Ramos (cell line): Measurements from ENCODE around the gene ZNF595.
"Not testable (repeated sequence)": the region's sequence is repeated elsewhere in the genome, so short reads cannot be mapped to it uniquely, and the experiment has no call there.

Experiments
- in situ Hi-C: fragments of 300-500 bp; cut with MboI; formaldehyde crosslinking; loops from one replicate; pipeline ENCODE4 v1.14.3; 2022; ENCODE audit warnings: low sequenced_read_pairs; ENCODE audit not compliant: unreplicated experiment

Gene ZNF595

DNA sequence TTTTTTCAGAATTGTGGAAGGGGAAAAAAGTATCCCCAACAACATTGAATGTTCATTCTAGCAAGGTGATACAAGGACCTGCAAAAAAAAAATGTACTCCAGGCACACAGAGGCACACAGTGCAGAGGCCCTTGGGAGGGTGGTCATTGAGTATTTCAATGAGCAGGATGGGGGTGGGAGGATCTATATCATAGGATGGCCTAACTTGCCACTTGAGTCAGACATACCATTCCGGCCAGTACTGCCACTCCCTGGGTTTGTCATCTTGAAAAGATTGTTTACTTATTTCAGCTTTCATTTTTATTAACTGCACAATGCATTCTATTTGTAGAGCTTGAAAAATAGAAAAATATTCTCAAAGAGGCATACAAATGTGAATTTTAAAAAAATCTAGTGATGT, 18.7 kb downstream of the ZNF595 start:
- in situ Hi-C loops, result no loop called here

DNA sequence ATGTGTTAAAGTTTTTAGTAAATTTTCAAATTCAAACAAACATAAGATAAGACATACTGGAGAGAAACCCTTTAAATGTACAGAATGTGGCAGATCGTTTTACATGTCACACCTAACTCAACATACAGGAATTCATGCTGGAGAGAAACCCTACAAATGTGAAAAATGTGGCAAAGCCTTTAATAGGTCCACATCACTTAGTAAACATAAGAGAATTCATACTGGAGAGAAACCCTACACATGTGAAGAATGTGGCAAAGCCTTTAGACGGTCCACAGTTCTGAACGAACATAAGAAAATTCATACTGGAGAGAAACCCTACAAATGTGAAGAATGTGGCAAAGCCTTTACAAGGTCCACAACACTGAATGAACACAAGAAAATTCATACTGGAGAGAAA, 32.8 kb downstream of the ZNF595 start:
- in situ Hi-C loops, result no loop called here

DNA sequence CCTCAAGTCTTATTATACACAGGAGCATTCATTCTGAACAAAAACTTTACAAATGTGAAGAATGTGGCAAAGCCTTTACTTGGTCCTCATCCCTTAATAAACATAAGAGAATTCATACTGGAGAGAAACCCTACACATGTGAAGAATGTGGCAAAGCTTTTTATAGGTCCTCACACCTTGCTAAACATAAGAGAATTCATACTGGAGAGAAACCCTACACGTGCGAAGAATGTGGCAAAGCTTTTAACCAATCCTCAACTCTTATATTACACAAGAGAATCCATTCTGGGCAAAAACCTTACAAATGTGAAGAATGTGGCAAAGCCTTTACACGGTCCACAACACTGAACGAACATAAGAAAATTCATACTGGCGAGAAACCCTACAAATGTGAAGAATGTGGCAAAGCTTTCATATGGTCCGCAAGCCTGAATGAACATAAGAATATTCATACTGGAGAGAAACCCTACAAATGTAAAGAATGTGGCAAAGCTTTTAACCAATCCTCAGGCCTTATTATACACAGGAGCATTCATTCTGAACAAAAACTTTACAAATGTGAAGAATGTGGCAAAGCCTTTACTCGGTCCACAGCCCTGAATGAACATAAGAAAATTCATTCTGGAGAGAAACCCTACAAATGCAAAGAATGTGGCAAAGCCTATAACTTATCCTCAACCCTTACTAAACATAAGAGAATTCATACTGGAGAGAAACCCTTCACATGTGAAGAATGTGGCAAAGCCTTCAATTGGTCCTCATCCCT, 33.6 kb downstream of the ZNF595 start:
- in situ Hi-C loops, result not testable (repeated sequence)

DNA sequence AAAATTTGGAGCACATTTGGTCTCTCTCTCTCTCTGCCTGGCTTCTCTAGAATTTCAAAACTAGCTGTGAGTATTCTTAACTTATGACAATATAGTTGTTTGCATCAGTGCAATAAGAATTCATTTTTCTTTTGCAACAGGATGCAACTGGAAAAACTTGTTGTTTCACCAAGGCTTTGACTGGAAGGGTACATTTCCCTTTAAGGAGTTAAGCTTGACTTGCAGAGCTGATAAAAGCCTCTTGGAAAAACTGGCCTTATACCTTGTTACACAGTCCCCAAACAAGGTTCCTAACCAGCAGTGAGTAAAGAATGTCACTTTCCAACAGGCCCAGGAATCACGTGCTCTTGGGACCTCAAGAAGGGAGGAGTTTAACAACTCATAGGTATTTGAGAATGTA, 45.3 kb downstream of the ZNF595 start:
- in situ Hi-C loops, result no loop called here

GRCh38 chr4:99863-100262, 46.7 kb downstream of the ZNF595 start:
- in situ Hi-C loops, result no loop called here

- in situ Hi-C loops, result no loop called here
Observed at GRCh38 chr4:107083-107443, 53.9 kb downstream of the ZNF595 start.

GRCh38 chr4:107444-108429, 54.6 kb downstream of the ZNF595 start:
- in situ Hi-C loops, result no loop called here

- in situ Hi-C loops, result no loop called here
Observed at GRCh38 chr4:112771-113170, 59.6 kb downstream of the ZNF595 start.

- in situ Hi-C loops, result no loop called here
Observed at GRCh38 chr4:113732-114131, 60.6 kb downstream of the ZNF595 start.

GRCh38 chr4:114149-114548, 61.0 kb downstream of the ZNF595 start:
- in situ Hi-C loops, result no loop called here

DNA sequence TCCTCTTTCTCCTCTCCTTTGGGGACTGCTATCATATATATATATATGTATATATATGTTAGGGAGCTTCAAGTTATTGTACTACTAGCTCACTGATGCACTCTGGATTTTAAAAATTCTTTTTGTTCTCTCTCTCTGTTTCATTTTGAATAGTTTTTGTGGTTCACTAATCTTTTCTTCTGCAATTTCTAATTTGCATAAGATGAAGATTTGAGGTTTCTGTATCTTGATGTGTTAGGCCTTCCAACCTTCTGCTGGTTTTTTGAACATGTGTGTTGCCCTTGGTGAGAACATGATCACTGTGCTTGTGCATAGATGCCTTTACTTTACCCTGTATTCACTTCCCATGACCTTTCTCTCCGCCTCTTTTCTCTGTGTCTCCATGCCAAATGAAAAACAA, 63.4 kb downstream of the ZNF595 start:
- in situ Hi-C loops, result no loop called here

GRCh38 chr4:120616-121015, 67.5 kb downstream of the ZNF595 start:
- in situ Hi-C loops, result no loop called here

- in situ Hi-C loops, result no loop called here
Observed at GRCh38 chr4:121408-122084, 68.4 kb downstream of the ZNF595 start.

DNA sequence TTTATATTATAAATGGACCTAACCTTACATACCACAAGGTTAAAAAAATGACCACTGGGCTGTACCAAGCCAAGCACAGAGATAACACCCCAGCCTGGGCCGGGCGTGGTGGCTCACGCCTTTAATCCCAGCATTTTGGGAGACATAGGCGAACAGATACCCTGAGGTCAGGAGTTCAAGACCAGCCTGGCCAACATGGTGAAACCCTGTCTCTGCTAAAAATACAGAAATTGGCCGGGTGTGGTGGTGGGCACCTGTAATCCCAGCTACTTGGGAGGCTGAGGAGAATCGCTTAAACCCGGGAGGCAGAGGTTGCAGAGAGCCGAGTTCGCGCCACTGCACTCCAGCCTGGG, 70.8 kb downstream of the ZNF595 start:
- in situ Hi-C loops, result not testable (repeated sequence)

- in situ Hi-C loops, result no loop called here
Observed at GRCh38 chr4:124275-125081, 71.4 kb downstream of the ZNF595 start, which contains the start of gene ZNF718. TSS of gene ZNF718 (plus strand) at chr4:124501. CDS start at chr4:124671, 170 bp downstream.

DNA sequence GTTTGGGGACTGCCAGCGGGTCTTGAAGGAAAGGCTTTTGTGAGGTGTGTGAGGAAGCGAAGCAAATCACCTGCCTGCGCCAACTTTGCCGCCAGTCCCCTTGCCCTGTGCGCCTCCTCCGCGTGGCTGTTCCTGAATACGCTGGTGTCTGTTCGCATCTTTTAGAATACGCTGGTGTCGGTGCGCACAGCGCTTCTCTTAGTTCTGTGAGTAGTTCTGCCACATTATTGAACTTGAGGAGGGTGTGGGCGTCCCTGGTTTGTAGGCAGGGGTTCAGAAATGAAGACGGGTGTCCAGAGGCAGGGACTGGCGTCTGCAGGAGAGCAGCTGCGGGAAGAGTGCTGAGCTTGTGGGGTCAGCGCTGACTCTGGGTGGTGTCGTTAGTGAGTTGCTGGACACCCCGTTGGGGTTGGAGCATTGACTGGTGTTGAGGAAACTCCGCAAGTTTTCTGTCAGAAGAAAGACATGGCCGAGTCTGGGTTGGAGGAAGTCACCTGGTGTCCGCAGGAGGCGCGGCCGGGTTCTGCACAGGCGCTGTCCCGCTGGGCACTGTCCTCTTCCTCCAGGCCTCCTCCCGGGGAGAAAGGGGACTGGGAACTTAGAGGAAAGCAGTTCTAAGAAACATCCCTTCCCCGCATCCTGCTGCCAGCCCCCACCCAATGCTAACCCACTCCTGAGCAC, 72.1 kb downstream of the ZNF595 start:
- in situ Hi-C loops, result no loop called here

- in situ Hi-C loops, result no loop called here
Observed at GRCh38 chr4:125833-126232, 72.7 kb downstream of the ZNF595 start.

DNA sequence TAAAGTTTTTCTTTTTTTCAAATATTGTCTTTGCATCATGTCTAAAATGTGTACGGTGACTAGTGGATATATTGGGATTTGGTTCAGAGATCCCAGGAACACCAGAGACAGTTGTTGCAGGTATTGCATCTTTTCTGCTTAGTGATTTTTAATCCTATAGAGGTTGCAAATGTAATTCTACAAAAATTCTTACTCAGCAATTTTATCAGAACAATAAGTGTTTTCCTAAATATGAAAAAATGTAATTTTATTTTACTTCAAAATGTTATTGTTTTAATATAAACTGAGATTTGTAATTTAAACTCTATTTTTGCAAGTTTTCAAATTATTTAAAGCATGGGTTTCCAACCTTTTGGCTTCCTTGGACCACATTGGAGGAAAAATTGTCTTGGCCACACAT, 79.4 kb downstream of the ZNF595 start:
- in situ Hi-C loops, result no loop called here
